NCI-H1105 treated with DMSO at 0.1 percent for 48 hours (cell line): ENCODE measurements around the gene KIFC1.
A peak's percentile ranks its signal among the peaks of the same experiment; 100 is the strongest.
"Not testable (repeated sequence)": the region's sequence is repeated elsewhere in the genome, so short reads cannot be mapped to it uniquely, and the experiment has no call there.

ENCODE experiments used
- DNase-seq: peaks from one replicate; lab custom pipeline; 2025; lab: John Stamatoyannopoulos, UW

The KIFC1 gene

GRCh38 chr6:33391278-33391921, at the start of gene KIFC1:
Gene KIFC1, plus strand, starts transcription at chr6:33391823. Its CDS starts 163 bp downstream, at chr6:33391986.
- DNase-seq: peak; percentile 100

- DNase-seq: not testable (repeated sequence)
Measured at GRCh38 chr6:33343606-33343952, 48.0 kb upstream of the KIFC1 start.

DNA sequence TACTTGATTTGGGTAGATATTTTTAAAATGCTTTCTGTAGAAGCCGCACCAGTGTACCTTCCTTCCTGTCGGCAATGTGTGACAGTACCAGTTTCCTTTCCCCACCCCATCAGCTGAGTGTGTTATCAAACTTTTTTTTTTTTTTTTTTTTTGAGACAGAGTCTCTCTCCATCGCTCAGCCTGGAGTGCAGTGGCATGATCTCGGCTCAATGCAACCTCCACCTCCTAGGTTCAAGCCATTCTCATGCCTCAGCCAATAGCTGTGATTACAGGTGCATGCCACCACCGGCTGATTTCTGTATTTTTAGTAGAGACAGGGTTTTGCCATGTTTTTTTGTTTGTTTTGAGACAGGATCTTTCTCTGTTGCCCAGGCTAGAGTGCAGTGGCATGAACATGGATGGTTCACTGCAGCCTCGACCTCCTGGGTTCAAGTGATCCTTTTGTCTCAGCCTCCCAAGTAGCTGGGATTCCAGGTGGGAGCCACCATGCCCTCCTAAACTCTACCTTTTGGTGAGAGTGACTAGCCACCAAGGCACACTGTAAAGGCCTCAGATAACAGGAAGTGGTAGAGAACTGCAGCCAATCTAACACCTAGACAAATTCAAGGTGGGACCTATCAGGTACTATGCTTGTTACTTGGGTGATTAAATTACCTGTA, 47.5 kb upstream of the KIFC1 start:
- no peak for DNase-seq

GRCh38 chr6:33344701-33345697, 46.6 kb upstream of the KIFC1 start:
- DNase-seq: peak; percentile 74

DNA sequence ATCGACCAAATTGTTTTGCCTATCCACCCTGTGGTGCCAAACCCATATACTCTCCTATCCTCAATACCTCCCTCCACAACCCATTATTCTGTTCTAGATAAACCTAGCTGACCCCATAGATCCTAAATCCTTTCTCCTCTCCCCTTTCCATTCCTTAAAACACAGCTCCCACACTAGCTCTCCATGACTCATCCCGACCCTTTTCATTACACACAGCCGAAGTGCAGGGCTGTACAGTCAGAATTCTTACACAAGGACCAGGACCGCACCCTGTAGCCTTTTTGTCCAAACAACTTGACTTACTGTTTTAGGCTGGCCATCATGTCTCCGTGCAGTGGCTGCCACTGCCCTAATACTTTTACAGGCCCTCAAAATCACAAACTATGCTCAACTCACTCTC, 44.7 kb upstream of the KIFC1 start:
- not testable (repeated sequence) for DNase-seq

- DNase-seq: no peak
Measured at GRCh38 chr6:33347816-33348215, 43.8 kb upstream of the KIFC1 start.

DNA sequence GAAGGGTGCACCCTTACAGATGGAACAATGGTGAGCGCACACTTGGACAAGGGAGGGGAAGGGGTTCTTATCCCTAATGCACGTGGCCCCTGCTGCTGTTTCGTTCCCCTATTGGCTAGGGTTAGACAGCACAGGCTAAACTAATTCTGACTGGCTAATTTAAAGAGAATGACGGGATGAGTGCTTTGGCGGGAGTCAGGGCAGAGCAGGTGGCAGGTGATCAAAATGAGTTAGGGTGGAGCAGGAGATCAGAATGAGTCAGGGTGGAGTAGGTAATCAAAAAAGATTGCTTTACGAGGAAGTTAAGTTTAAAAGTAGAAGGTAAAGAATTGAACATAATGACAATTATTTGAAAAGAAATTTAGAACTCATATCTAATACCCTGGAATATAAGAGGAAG, 35.8 kb upstream of the KIFC1 start:
- DNase-seq: not testable (repeated sequence)

- DNase-seq: no peak
Measured at GRCh38 chr6:33356295-33356694, 35.3 kb upstream of the KIFC1 start.

DNA sequence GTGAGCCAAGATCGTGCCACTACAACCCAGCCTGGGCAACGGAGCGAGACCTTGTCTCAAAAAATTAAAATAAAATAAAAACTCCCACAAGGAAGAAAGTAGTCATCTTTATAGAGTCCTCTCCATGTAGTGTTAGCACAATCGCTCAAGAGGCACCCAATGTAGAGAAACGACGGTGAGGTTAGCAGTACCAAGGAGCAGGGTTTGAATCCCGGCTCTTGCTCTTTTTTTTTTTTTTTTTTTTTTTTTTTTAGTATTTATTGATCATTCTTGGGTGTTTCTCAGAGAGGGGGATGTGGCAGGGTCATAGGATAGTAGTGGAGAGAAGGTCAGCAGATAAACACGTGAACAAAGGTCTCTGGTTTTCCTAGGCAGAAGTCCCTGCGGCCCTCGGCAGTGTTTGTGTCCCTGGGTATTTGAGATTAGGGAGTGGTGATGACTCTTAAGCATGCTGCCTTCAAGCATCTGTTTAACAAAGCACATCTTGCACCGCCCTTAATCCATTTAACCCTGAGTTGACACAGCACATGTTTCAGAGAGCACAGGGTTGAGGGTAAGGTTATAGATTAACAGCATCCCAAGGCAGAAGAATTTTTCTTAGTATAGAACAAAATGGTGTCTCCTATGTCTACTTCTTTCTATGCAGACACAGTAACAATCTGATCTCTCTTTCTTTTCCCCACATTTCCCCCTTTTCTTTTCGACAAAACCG, 34.3 kb upstream of the KIFC1 start:
- DNase-seq: not testable (repeated sequence)

DNA sequence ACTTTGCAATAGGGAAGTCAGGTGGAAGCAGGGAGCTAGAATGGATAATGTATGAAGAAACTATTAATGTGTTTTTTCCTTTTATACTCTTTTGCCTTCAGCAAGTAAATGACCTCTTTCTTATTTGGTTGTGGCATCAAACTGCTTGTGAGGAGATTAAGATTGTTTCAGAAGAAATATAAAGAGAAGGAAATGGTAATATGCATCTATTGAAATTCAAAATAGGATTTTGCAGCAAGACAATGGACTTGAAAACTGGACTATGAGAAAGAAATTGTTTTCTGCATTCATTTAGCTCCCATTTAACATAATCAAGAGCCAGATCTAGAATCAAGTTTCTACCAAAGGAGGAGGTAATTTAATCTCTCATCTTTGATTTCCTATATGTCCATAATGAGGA, 32.3 kb upstream of the KIFC1 start:
- DNase-seq: no peak

DNA sequence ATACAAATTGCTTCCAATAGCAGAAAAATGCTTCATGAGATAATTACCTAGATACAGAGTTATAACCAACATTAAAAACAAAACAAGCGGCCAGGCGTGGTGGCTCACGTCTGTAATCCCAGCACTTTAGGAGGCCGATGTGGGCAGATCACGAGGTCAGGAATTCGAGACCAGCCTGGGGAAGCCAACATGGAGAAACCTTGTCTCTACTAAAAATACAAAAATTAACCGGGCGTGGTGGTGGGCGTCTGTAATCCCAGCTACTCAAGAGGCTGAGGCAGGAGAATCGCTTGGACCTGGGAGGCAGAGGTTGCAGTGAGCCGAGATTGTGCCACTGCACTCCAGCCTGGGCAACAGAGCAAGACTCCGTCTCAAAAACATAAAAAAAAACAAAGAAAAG, 28.1 kb upstream of the KIFC1 start:
- not testable (repeated sequence) for DNase-seq

DNA sequence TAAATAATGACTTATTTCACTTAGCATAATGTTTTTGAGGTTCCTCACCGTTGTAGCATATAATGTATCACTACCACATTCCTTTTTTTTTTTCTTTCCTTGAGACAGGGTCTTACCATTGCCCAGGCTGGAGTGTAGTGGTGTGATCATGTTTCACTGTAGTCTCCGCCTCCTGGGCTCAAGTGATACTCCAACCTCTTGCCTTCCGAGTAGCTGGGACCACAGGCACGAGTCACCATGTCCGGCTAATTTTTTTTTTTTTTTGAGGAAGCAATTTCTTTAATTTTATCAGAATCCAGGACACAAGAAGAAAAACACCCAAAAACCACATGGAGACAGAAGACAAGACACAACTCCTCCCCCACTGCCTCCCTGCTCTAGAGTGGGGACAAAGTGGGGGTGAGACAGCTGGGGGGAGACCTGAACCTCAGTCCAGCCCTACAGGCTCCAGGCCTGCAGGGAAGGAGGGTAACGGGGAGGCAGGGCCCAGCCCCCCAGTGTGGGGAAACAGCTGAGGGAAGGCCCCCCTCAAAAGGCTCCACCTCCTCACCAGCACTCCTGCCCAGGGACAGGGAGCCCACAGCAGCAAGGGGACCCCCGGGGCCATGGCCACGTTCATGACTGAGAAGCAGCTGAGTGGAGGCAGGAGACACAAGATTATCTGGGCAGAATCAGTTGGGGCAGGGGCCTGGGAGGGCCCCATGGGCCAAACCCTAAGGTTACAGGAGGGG, 27.0 kb upstream of the KIFC1 start:
- peak; percentile 30 for DNase-seq

GRCh38 chr6:33365206-33365971, 26.2 kb upstream of the KIFC1 start:
- not testable (repeated sequence) for DNase-seq

- DNase-seq: no peak
Measured at GRCh38 chr6:33367009-33367714, 24.5 kb upstream of the KIFC1 start.

- not testable (repeated sequence) for DNase-seq
Measured at GRCh38 chr6:33367715-33368025, 24.0 kb upstream of the KIFC1 start.

DNA sequence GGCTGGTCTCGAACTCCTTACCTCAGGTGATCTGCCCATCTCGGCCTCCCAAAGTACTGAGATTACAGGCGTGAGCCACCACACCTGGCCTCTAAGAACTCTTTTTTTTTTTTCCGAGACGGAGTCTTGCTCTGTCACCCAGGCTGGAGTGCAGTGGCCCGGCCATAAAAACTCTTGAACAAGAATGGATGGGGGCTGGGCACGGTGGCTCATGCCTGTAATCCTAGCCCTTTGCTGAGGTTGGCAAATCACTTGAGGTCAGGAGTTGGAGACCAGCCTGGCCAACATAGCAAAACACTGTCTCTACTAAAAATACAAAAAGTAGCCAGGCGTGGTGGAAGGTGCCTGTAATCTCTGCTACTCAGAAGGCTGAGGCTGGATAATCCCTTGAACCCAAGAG, 19.7 kb upstream of the KIFC1 start:
- not testable (repeated sequence) for DNase-seq

GRCh38 chr6:33372526-33373123, 19.0 kb upstream of the KIFC1 start:
- no peak for DNase-seq

DNA sequence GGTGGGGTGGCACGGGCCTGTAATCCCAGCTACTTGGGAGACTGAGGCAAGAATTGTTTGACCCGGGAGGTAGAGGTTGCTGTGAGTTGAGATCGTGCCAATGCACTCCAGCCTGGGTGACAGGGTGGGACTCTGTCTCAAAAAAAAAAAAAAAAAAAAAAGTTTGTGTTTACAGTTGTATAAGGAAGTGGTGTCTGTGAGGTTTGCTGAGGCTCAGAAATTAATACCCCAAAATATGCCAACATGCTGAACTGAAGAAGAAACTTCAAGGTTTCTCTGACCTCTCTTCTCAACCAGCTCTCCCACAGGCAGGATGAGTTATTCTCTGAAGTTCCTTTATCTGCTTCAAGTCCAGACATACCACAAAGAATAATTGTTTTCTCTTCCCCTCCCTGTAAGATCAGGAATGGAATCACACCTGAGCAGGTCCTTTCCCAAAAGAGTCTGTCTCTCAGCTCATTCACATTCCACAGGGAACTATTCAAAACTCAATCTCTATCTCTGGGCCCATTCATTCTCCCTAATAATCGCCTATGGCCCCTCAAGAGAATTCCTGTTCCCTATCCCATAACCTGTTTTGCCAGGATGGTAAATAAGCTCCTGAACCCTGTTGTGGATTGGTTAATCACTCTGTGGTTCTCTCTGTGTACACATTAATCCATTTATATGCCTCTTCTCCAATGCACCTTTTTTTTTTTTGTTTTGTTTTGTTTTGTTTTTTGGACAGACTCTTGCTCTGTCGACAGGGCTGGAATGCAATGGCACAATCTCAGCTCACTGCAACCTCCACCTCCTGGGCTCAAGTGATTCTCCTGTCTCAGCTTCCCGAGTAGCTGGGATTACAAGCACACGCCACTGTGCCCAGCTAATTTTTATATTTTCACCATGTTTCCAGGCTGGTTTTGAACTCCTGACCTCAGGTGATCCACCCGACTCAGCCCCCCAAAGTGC, 17.4 kb upstream of the KIFC1 start:
- DNase-seq: no peak
